GM18498 (cell line): ENCODE measurements around the gene SSNA1.

Experiments
- ATAC-seq: cut with Tn5 transposase; IDR thresholded peaks from one replicate; pipeline ENCODE4 v1.9.1; 2021; ENCODE audit warnings: mild to moderate bottlenecking, moderate library complexity; ENCODE audit not compliant: unreplicated experiment

SSNA1 gene

DNA sequence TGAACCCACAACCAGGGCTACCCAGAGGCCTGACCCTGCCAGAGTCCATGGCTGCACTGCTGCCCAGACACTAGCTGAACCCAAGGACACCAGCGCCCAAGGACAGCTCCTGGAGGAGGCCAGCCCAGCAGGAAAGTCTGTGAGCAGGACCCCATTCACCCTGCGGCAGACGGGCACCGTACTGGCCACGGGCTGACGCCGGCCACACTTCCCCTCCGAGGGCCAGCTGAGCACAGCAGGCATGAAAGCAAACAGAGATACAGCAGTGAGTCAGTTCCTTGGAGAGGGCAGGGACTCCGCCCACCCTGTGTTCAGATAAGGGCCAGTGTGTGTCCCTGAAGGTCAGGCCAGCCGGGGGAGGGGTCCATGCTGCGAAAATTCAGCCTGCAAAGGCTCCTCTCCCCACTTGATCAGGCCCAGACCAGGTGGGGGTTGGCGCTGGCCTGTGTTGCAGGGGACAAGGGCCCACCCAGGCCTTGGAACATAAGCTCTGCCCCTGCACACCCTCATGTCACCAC is 30.3 kb downstream of the SSNA1 start:
- no peak for ATAC-seq

DNA sequence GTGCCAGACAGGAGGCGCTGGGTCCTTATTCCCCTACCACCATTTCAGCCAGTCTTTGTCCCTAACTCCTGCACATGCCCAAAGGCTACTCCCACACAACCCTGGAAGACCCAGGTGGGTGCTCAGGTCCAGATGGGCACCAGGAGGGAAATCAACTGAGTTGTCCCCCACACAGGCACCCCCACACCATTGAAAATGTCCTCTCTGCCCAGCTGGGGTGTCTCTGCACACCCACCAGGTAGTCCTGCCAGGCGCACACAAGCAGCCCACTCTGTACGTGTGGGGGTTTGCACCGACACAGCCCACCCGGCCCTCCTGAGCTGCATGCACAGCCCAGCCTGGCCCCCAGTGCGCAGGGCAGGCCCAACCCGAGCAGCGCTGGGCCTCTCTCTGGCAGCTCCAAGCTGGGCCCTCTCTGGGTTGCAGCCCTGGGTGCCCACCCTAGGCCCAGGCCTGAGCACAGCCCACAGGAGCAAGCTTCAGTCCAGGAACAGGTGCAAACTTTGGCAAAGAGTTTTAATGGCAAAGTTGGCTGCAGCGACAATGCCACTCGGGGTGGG is 31.4 kb downstream of the SSNA1 start:
- ATAC-seq = no peak

GRCh38 chr9:137220317-137221094 is 32.0 kb downstream of the SSNA1 start:
- no peak for ATAC-seq

DNA sequence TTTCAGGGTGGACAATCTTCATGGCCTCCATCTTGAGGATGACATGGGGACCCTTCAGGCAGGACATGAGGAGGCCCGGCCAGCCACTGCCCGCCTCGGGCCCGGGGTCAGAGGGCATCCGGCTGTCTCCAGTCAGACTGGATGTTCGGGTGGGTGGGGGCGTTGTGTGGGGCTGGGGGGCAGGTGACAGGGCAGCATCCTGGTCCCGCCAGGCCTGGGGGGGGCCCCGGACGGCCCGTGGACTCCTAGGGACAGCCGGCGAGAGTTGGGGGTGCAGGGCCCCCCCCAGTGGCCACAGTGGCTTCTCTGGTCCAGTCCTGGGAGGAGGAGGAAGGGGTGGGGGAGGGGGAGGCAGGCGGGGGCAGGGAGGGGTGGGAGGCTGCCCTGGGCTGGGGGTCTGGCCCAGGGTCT is 32.6 kb downstream of the SSNA1 start:
- no peak for ATAC-seq

GRCh38 chr9:137221506-137222111 is 33.1 kb downstream of the SSNA1 start:
- no peak for ATAC-seq

DNA sequence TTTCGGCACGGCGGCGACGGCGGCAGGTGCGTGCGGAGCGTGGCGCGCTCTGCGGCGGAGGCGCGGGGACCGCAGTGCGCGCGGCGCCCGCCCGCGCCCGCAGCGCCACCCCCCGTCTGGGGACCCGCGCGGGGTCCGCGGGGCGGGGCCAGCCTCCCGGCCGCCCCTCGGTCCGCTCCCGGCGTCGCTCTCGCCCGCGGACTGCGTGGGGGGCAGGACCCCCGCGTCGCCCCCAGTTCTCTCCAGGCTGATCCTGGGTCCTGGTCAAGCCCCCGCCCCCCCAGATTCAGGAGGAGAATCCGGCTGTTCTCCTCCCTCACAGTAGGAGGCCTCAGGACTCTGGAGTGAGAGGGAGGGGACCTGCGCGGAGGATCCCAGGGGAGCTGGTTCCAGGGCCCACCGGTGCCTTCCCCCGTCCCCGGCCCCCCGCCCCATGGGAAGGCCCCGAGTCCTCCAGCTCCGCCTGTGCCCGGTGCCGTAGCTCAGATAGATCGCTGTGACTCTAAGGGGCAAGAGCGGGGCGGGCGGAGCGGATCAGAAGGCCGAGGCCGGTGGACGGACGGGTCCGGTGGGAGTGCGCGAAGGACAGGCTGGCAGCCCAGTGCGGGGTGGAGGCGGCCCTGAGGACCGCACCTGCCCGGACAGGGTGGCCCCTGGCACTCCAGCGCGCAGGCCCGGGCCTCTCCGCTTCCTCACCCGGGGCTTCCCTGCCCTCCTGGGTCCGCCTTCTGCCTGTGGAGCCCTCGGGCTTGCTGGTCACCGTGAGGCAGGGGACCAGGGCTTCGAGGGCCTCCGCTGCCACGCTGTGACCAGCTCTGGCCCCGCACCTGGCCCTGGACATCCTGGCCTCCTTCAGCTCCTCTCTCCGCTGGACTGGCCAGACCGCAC is 34.0 kb downstream of the SSNA1 start, which contains the start of gene RNF208:
RNF208 (minus strand) TSS at position 51 of the 888 bp plus-strand sequence. CDS start 1,028 bp downstream, outside the sequence.
- no peak for ATAC-seq

DNA sequence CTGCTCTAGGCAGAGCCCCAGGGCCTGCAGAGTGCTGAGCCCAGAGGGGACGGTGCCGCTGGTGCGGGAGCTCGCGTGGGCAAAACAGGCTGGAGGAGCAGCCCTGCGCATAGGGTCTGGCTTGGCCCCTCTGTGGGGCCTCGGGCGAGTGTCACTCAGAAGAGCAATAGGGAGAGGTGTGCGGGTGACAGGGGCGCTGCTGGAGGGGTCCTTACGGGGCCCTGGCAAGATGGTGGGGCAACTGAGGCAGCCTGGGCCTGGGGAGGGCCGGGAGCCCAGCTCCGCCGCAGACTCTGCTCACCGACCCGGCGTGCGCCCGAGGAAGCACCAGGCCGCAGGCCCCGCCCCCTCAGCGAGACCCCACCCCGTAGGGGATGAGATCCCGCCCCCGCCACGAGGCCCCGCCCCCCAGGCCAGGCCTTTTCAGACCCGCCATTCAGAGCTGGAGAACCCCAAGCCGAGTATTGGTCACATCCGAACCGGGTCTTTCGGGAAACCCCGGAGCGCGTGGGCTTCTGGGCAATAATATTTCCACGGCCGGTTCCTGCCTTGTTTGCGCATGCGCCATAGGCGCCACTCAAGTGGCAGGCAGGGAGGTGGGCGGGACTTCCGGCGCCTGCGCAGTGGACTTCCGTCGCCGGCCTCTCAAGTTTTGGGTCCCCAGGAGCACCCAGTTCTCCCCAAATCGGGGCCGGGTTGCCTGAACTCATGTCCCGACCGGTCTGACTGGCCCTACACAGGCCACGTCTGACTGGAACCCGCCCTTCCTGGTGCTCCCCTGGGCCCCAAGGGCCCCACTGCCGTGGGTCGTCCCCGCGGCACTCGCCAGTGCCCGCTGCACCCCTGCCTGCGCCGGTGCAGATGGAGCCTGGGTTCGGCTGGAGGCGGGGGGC is 34.8 kb downstream of the SSNA1 start:
- peak; percentile 79 for ATAC-seq

DNA sequence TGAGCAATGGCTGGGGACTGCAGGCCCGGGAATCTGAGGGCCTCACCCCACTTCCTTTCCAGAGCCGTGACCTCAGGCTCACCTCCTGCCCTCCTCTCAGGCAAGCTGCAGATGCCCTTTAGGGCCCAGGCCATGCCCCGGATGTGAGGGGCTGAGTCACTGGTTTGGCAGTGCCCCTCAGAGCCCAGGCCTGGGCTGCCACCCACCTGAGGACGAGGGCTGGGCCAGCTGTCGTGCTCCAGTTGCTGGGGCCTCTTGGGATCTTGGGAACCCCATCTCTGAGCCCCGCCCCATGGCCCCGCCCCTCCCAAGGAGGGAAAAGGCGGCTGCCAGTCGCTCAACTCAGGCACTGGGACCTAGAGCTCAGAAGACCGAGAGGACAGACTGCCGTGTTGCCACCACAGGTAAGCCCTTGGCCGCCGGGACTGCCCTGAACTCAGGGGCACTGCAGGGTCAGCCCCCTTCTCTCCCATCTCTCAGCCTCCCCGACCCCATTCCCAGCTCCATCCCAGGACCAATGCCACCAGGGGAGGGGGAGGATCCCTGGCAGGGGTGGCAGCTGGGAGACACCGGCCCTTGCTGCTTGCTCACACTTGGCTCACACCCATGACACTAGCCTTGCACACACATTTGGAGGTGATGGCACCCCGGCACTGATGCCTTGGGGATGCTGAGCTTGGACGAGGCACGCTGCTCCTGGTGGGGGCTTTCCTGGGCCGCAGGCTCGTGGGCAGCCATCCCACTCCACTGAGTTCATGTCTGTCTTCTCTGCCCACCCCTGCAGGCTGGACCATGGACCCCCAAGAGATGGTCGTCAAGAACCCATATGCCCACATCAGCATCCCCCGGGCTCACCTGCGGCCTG is 36.6 kb downstream of the SSNA1 start, which contains the start of gene CYSRT1:
CYSRT1 (plus strand) TSS at position 345 of the 865 bp plus-strand sequence; CDS start at position 793, 448 bp downstream.
- no peak for ATAC-seq

DNA sequence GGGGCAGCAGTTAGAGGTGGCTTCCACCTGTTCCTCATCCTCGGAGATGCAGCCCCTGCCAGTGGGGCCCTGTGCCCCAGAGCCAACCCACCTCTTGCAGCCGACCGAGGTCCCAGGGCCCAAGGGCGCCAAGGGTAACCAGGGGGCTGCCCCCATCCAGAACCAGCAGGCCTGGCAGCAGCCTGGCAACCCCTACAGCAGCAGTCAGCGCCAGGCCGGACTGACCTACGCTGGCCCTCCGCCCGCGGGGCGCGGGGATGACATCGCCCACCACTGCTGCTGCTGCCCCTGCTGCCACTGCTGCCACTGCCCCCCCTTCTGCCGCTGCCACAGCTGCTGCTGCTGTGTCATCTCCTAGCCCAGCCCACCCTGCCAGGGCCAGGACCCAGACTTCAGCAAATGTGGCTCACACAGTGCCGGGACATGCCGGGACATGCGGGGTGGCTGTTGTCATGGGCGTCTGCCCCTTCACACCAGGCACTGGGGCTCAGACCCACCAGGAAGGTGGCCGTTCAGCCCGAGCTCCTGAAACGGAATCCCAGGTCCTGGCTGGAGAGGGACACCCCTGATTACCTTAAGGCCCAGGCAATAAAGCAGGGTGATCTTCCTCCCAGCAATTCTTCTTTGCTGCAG is 37.3 kb downstream of the SSNA1 start:
- ATAC-seq = no peak

- no peak for ATAC-seq
Observed at GRCh38 chr9:137226338-137227053, 38.0 kb downstream of the SSNA1 start.

DNA sequence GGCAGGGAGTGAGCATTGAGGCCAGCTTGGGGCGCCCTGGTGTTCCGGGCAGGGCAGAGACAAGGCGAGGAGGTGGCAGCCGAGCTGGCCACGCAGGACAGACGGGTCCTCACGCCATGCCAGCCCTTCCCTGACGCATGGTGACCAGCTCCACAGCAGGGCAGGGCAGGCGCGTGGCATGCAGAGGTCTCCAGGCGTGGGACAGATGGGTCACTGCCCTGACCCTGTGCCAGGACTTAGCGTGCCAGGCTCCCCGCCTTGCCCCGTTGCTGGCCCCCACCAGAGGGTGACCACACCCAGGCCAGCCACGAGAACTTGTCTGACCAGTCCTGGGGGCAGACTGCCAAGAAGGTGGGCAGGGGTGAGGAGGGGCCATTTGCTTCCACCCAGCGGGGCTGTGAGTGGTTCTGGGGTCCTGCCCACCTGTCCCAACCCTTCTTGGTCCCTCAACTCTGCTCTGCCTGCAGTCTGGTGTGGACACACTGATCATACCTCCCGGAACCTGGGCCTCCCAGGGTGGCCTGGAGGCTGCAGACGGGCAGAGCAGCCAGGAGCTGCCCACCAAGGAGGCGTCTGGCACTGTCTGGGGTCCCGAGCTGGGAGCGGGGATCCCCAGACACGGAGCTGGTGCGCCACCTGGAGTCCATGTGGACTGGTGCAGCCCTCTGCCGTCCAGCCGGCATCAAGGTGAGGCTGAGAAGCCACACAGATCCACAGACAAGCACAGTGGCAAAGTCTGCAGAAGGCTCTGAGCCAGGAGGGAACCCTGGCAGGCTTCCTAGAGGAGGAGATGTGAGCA is 38.8 kb downstream of the SSNA1 start, which contains the start of gene RNF224:
RNF224 (plus strand) TSS at position 449 of the 799 bp plus-strand sequence. CDS start 834 bp downstream, outside the sequence.
- ATAC-seq = no peak

- no peak for ATAC-seq
Observed at GRCh38 chr9:137227853-137228505, 39.5 kb downstream of the SSNA1 start.

DNA sequence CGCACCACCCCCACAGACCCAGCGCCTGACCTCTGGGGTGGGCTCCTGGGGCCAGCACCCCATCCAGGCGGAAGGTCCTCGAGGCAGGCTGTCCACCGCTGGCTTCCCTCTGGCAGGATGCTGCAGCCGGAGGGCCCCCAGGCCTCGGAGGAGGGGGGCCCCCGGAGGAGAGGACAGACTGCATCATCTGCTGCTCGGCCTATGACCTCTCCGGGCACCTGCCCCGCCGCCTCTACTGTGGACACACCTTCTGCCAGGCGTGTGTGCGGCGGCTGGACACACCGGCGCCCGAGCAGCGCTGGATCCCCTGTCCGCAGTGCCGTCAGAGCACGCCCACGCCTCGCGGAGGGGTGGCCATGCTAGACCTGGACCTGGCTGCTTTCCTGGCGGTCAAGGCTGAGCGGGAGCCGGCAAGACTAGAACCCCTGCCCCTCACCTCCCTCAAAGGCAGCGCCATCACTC is 40.1 kb downstream of the SSNA1 start:
- no peak for ATAC-seq

DNA sequence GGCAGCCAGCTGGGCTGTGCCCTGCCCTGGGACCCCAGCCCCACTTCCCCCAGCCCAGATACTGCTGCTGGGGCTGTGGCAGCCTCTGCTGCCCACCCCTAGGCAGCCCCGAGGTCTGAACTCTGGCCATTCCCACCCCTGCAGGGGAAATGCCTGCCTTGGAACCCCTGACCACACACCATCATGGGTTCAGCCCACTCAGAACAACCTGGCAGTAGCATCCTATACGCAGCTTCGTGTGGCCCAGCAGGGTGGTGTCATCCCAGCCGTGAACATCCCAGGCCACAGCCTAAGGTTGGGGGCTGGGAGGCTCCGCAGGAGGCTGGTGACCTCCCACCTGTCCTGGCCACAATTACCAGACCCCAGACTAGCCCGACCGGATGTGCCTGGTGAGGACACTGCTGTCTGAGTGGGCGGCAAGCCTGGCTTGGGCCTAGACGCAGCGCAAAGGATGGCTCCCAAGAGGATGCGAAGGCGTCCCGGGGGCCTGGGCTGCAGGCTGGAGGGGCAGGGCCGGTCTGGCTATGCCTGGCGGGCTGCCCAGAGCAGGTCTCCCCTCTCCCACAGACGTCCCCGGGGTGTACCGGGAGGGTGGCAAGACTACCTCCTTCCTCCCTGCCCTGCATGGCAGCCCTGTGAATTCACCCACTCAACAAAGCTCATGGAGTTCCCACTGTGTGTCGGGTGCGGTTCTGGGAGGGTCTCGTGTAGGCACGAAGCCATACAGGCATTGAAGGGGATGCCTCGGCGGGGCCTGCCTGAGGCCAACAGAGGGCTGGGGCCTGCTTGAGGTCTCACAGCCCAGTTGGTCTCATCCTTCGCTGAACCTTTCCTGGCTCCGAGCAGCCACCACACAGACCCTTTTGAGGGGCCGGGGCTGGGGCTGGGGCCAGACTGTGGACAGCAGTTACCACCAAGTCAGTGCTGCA is 40.8 kb downstream of the SSNA1 start:
- no peak for ATAC-seq
